ENCODE results near the gene NOTCH4.

Gene NOTCH4

GRCh38 chr6:32149932-32150870 lies 73.7 kb downstream of the NOTCH4 start:
- no peak for DNase-seq (ENCODE audit: low spot score in 2 of 2)
- Histone ChIP-seq H3K4me3 (no peak overlapping the region), H3K36me3 (replicated peaks) (no peaks in the 10 kb centered on the region; the same call in 1 of the 2 replicates), H3K27me3 (ENCODE audit: low read depth) (peaks cover 3% of the 10 kb centered on the region; the same call in 1 of the 2 replicates), H3K9me3 (no peaks in the 10 kb centered on the region), H3K4me1 (peaks cover 9% of the 10 kb centered on the region)
- in situ Hi-C loops (cut with MboI; ENCODE audit: low sequenced_read_pairs) = no loop called here

- in situ Hi-C loops (cut with MboI; ENCODE audit: low sequenced_read_pairs) = no loop called here
- no peak for DNase-seq (ENCODE audit: low spot score in 2 of 2)
- H3K4me1 ChIP-seq = peaks cover 7% of the 10 kb centered on the region
- no peaks in the 10 kb centered on the region for H3K36me3 ChIP-seq (replicated peaks)
- H3K4me3 ChIP-seq = no peak overlapping the region
- H3K27me3 ChIP-seq (ENCODE audit: low read depth) = peaks cover 3% of the 10 kb centered on the region; the same call in 1 of the 2 replicates
- H3K9me3 ChIP-seq = no peaks in the 10 kb centered on the region
Observed at GRCh38 chr6:32149092-32149755, 74.6 kb downstream of the NOTCH4 start.

- in situ Hi-C loops (cut with MboI; ENCODE audit: low sequenced_read_pairs) = no loop called here
- Histone ChIP-seq H3K36me3 (replicated peaks) (no peaks in the 10 kb centered on the region), H3K4me1 (peaks cover 8% of the 10 kb centered on the region), H3K9me3 (no peaks in the 10 kb centered on the region), H3K4me3 (no peak overlapping the region), H3K27me3 (ENCODE audit: low read depth) (peaks cover 3% of the 10 kb centered on the region; the same call in 1 of the 2 replicates)
- DNase-seq (ENCODE audit: low spot score in 2 of 2) = no peak
Observed at GRCh38 chr6:32148289-32149091, 75.4 kb downstream of the NOTCH4 start.

- Histone ChIP-seq H3K9me3 (no peaks in the 10 kb centered on the region), H3K4me3 (no peak overlapping the region), H3K4me1 (peaks cover 3% of the 10 kb centered on the region; the same call in 1 of the 2 replicates), H3K36me3 (replicated peaks) (no peaks in the 10 kb centered on the region), H3K27me3 (ENCODE audit: low read depth) (peaks cover 3% of the 10 kb centered on the region; the same call in 1 of the 2 replicates)
- in situ Hi-C loops (cut with MboI; ENCODE audit: low sequenced_read_pairs) = no loop called here
- no peak for DNase-seq (ENCODE audit: low spot score in 2 of 2)
Observed at GRCh38 chr6:32147401-32148132, 76.3 kb downstream of the NOTCH4 start.

- DNase-seq (ENCODE audit: low spot score in 2 of 2) = no peak
- no peaks in the 10 kb centered on the region for H3K9me3 ChIP-seq
- H3K4me3 ChIP-seq = no peak overlapping the region
- in situ Hi-C loops (cut with MboI; ENCODE audit: low sequenced_read_pairs) = no loop called here
- no peaks in the 10 kb centered on the region for H3K36me3 ChIP-seq (replicated peaks)
- peaks cover 3% of the 10 kb centered on the region; the same call in 1 of the 2 replicates for H3K4me1 ChIP-seq
- H3K27me3 ChIP-seq (ENCODE audit: low read depth) = peaks cover 3% of the 10 kb centered on the region; the same call in 1 of the 2 replicates
Observed at GRCh38 chr6:32146687-32147086, 77.2 kb downstream of the NOTCH4 start.

- no peak for DNase-seq (ENCODE audit: low spot score in 2 of 2)
- Histone ChIP-seq H3K27me3 (ENCODE audit: low read depth) (peaks cover 3% of the 10 kb centered on the region; the same call in 1 of the 2 replicates), H3K4me1 (peaks cover 3% of the 10 kb centered on the region; the same call in 1 of the 2 replicates), H3K4me3 (no peak overlapping the region), H3K36me3 (replicated peaks) (no peaks in the 10 kb centered on the region), H3K9me3 (no peaks in the 10 kb centered on the region)
- in situ Hi-C loops (cut with MboI; ENCODE audit: low sequenced_read_pairs) = no loop called here
Observed at GRCh38 chr6:32146287-32146686, 77.6 kb downstream of the NOTCH4 start.
